Measurements from ENCODE around the gene DNAH7.
"Not testable (repeated sequence)": the region's sequence is repeated elsewhere in the genome, so short reads cannot be mapped to it uniquely, and the experiment has no call there.

The DNAH7 gene

GRCh38 chr2:196096982-196097745 lies 28.5 kb upstream of the DNAH7 start:
- no peak overlapping the region for H3K9ac ChIP-seq (ENCODE audit: low read length)
- H3K4me1 ChIP-seq (ENCODE audit: control insufficient read depth, insufficient read depth, low read length), result no peaks in the 10 kb centered on the region
- no peaks in the 10 kb centered on the region for H3K27me3 ChIP-seq (ENCODE audit: control insufficient read depth, insufficient read depth, low read length)
- no peak overlapping the region for H3K4me3 ChIP-seq (ENCODE audit: low read length)
- no peaks in the 10 kb centered on the region for H3K9me3 ChIP-seq (ENCODE audit: control insufficient read depth, low read length)
- H3K36me3 ChIP-seq (ENCODE audit: control insufficient read depth, insufficient read depth, low read length), result no peaks in the 10 kb centered on the region

DNA sequence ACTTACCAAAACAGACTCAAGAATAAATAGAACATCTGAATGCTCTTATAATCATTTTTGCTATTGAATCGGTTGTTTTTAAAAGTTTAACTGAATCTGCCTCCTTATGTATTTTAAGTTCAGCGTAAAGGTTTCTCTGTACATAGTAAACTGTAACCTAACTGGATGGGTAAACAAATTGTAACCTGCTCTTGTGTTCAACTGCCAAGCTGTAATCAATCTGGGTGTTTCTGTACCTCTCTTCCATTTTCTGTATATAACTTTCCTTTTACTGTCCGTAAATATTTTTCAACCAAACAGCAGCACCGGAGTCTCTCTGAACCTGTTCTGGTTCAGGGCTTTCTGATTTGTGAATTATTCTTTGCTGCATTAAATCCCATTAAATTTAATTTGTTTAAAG lies 27.6 kb upstream of the DNAH7 start:
- no peaks in the 10 kb centered on the region for H3K4me1 ChIP-seq (ENCODE audit: control insufficient read depth, insufficient read depth, low read length)
- H3K9me3 ChIP-seq (ENCODE audit: control insufficient read depth, low read length), result no peaks in the 10 kb centered on the region
- no peak overlapping the region for H3K9ac ChIP-seq (ENCODE audit: low read length)
- no peaks in the 10 kb centered on the region for H3K27me3 ChIP-seq (ENCODE audit: control insufficient read depth, insufficient read depth, low read length)
- no peaks in the 10 kb centered on the region for H3K36me3 ChIP-seq (ENCODE audit: control insufficient read depth, insufficient read depth, low read length)
- H3K4me3 ChIP-seq (ENCODE audit: low read length), result no peak overlapping the region

DNA sequence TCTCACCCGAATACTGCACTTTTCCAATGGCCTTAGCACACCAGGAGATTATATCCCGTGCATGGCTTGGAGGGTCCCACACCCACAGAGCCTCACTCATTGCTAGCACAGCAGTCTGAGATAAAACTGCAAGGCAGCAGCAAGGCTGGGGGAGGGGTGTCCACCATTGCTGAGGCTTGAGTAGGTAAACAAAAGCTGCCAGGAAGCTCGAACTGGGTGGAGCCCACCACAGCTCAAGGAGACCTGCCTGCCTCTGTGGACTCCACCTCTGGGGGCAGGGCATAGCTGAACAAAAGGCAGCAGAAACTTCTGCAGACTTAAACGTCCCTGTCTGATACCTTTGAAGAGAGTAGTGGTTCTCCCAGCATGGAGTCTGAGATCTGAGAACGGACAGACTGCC lies 20.8 kb upstream of the DNAH7 start:
- not testable (repeated sequence) for H3K36me3 ChIP-seq (ENCODE audit: control insufficient read depth, insufficient read depth, low read length); H3K27me3 ChIP-seq (ENCODE audit: control insufficient read depth, insufficient read depth, low read length); H3K4me3 ChIP-seq (ENCODE audit: low read length); H3K4me1 ChIP-seq (ENCODE audit: control insufficient read depth, insufficient read depth, low read length); H3K9me3 ChIP-seq (ENCODE audit: control insufficient read depth, low read length); H3K9ac ChIP-seq (ENCODE audit: low read length)

DNA sequence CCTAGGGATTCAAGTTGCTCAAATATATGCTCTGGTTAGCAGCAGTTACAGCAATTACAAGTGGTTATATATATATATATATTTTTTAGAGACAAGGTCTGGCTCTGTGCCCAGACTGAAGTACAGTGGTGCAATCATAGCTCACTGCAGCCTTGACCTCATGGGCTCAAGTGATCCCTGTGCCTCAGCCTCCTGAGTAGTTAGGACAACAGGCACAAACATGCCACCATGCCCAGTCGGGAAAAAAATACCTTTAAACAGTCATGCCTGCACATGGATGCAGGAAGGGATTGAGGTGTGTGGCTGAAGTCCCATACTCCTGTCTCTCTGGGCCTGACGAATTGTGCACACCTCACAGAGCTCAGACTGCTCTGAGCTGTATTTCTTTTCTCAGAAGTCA lies 19.6 kb upstream of the DNAH7 start:
- Histone ChIP-seq H3K4me1 (ENCODE audit: control insufficient read depth, insufficient read depth, low read length) (no peaks in the 10 kb centered on the region), H3K4me3 (ENCODE audit: low read length) (no peak overlapping the region), H3K27me3 (ENCODE audit: control insufficient read depth, insufficient read depth, low read length) (no peaks in the 10 kb centered on the region), H3K9me3 (ENCODE audit: control insufficient read depth, low read length) (no peaks in the 10 kb centered on the region), H3K36me3 (ENCODE audit: control insufficient read depth, insufficient read depth, low read length) (no peaks in the 10 kb centered on the region), H3K9ac (ENCODE audit: low read length) (no peak overlapping the region)

GRCh38 chr2:196086517-196087368 lies 18.1 kb upstream of the DNAH7 start:
- no peaks in the 10 kb centered on the region for H3K27me3 ChIP-seq (ENCODE audit: control insufficient read depth, insufficient read depth, low read length)

GRCh38 chr2:196083601-196084000 lies 15.0 kb upstream of the DNAH7 start:
- Histone ChIP-seq H3K9me3 (ENCODE audit: control insufficient read depth, low read length) (no peaks in the 10 kb centered on the region), H3K4me3 (ENCODE audit: low read length) (no peak overlapping the region), H3K36me3 (ENCODE audit: control insufficient read depth, insufficient read depth, low read length) (no peaks in the 10 kb centered on the region), H3K27me3 (ENCODE audit: control insufficient read depth, insufficient read depth, low read length) (no peaks in the 10 kb centered on the region), H3K4me1 (ENCODE audit: control insufficient read depth, insufficient read depth, low read length) (no peaks in the 10 kb centered on the region), H3K9ac (ENCODE audit: low read length) (no peak overlapping the region)

More at GRCh38 chr2:196086517-196087368, 18.1 kb upstream of the DNAH7 start:
- H3K4me1 ChIP-seq (ENCODE audit: control insufficient read depth, insufficient read depth, low read length), result no peaks in the 10 kb centered on the region
- H3K4me3 ChIP-seq (ENCODE audit: low read length), result no peak overlapping the region
- no peaks in the 10 kb centered on the region for H3K36me3 ChIP-seq (ENCODE audit: control insufficient read depth, insufficient read depth, low read length)
- no peaks in the 10 kb centered on the region for H3K9me3 ChIP-seq (ENCODE audit: control insufficient read depth, low read length)
- H3K9ac ChIP-seq (ENCODE audit: low read length), result no peak overlapping the region

DNA sequence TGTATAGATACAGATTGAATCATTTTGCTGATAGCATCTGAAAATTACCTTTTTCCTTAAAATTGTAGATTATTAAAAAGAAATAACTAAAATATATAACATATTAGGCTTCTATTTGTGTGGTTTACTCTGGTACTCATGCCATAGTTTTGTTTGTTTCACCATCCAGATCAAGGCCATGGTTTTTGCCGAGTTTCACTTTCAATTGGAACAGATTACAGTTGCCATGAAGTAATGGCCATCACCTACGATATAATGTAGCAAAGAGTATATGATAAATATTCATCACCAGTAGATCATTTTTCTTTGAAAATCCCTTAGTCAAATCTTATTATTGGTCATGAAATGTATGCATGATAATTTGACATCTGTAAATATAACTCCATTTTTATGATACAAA lies 11.9 kb upstream of the DNAH7 start:
- Histone ChIP-seq H3K4me1 (ENCODE audit: control insufficient read depth, insufficient read depth, low read length) (no peaks in the 10 kb centered on the region), H3K4me3 (ENCODE audit: low read length) (no peak overlapping the region), H3K9me3 (ENCODE audit: control insufficient read depth, low read length) (no peaks in the 10 kb centered on the region), H3K27me3 (ENCODE audit: control insufficient read depth, insufficient read depth, low read length) (no peaks in the 10 kb centered on the region), H3K36me3 (ENCODE audit: control insufficient read depth, insufficient read depth, low read length) (no peaks in the 10 kb centered on the region), H3K9ac (ENCODE audit: low read length) (no peak overlapping the region)

GRCh38 chr2:196079052-196079451 lies 10.4 kb upstream of the DNAH7 start:
- Histone ChIP-seq H3K9me3 (ENCODE audit: control insufficient read depth, low read length) (no peaks in the 10 kb centered on the region), H3K4me3 (ENCODE audit: low read length) (no peak overlapping the region), H3K36me3 (ENCODE audit: control insufficient read depth, insufficient read depth, low read length) (no peaks in the 10 kb centered on the region), H3K4me1 (ENCODE audit: control insufficient read depth, insufficient read depth, low read length) (no peaks in the 10 kb centered on the region), H3K9ac (ENCODE audit: low read length) (no peak overlapping the region), H3K27me3 (ENCODE audit: control insufficient read depth, insufficient read depth, low read length) (no peaks in the 10 kb centered on the region)

DNA sequence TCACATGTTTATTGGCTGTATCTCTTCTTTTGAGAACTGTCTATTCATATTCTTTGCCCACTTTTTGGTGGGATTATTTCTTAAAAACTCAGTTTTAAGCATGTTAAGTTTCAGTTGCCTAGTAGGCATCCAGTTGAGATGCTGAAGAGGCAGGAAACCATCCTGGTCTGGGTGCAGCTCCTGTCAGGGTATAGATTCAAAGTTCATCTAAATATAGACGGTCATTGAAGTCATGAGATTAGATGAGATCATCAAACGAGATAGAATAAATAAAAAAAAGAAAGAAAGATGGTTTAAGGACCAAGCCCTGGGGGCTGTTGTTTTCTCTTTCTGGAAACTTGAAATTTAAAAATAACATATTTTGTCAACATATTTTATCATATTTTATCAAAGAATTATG lies 9.2 kb upstream of the DNAH7 start:
- no peaks in the 10 kb centered on the region for H3K36me3 ChIP-seq (ENCODE audit: control insufficient read depth, insufficient read depth, low read length)
- H3K4me3 ChIP-seq (ENCODE audit: low read length), result no peak overlapping the region
- no peaks in the 10 kb centered on the region for H3K4me1 ChIP-seq (ENCODE audit: control insufficient read depth, insufficient read depth, low read length)
- no peaks in the 10 kb centered on the region for H3K27me3 ChIP-seq (ENCODE audit: control insufficient read depth, insufficient read depth, low read length)
- no peak overlapping the region for H3K9ac ChIP-seq (ENCODE audit: low read length)
- H3K9me3 ChIP-seq (ENCODE audit: control insufficient read depth, low read length), result no peaks in the 10 kb centered on the region

- H3K9me3 ChIP-seq (ENCODE audit: control insufficient read depth, low read length), result no peaks in the 10 kb centered on the region
- H3K36me3 ChIP-seq (ENCODE audit: control insufficient read depth, insufficient read depth, low read length), result no peaks in the 10 kb centered on the region
- H3K4me3 ChIP-seq (ENCODE audit: low read length), result no peak overlapping the region
- H3K27me3 ChIP-seq (ENCODE audit: control insufficient read depth, insufficient read depth, low read length), result no peaks in the 10 kb centered on the region
- no peaks in the 10 kb centered on the region for H3K4me1 ChIP-seq (ENCODE audit: control insufficient read depth, insufficient read depth, low read length)
- no peak overlapping the region for H3K9ac ChIP-seq (ENCODE audit: low read length)
These were observed 8.3 kb upstream of the DNAH7 start for GRCh38 chr2:196076778-196077568.

DNA sequence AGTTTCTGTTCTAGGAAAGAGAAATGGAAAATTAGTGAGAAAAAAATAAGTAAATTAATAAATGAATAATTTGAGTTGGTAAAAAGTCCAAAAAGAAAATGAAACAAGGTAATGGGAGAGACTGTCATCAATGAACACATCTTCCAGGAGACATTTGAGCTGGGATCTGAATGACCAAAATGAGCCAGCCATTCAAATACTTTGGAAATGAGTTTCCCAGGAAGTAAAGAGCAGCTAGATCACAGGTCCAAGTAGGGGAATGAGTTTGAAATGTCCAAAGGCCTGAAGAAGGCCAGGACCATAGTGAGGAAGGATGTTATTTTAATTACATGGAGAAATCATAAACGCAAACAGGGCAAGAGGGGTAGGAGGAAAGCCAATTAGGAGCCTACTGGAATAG lies 6.6 kb upstream of the DNAH7 start:
- no peak overlapping the region for H3K9ac ChIP-seq (ENCODE audit: low read length)
- H3K4me1 ChIP-seq (ENCODE audit: control insufficient read depth, insufficient read depth, low read length), result no peaks in the 10 kb centered on the region
- no peaks in the 10 kb centered on the region for H3K9me3 ChIP-seq (ENCODE audit: control insufficient read depth, low read length)
- no peaks in the 10 kb centered on the region for H3K27me3 ChIP-seq (ENCODE audit: control insufficient read depth, insufficient read depth, low read length)
- H3K4me3 ChIP-seq (ENCODE audit: low read length), result no peak overlapping the region
- no peaks in the 10 kb centered on the region for H3K36me3 ChIP-seq (ENCODE audit: control insufficient read depth, insufficient read depth, low read length)

GRCh38 chr2:196074631-196075030 lies 6.0 kb upstream of the DNAH7 start:
- H3K4me3 ChIP-seq (ENCODE audit: low read length), result no peak overlapping the region
- H3K4me1 ChIP-seq (ENCODE audit: control insufficient read depth, insufficient read depth, low read length), result no peaks in the 10 kb centered on the region
- H3K36me3 ChIP-seq (ENCODE audit: control insufficient read depth, insufficient read depth, low read length), result no peaks in the 10 kb centered on the region
- no peaks in the 10 kb centered on the region for H3K27me3 ChIP-seq (ENCODE audit: control insufficient read depth, insufficient read depth, low read length)
- no peaks in the 10 kb centered on the region for H3K9me3 ChIP-seq (ENCODE audit: control insufficient read depth, low read length)
- H3K9ac ChIP-seq (ENCODE audit: low read length), result no peak overlapping the region
